HG03520 (cell line): ENCODE results near the gene GPBP1L1.
"Not testable (repeated sequence)": the region's sequence is repeated elsewhere in the genome, so short reads cannot be mapped to it uniquely, and the experiment has no call there.

Experiments
- ATAC-seq: cut with Tn5 transposase; IDR thresholded peaks from one replicate; pipeline ENCODE4 v1.9.1; 2021; ENCODE audit warnings: mild to moderate bottlenecking, moderate library complexity; ENCODE audit not compliant: unreplicated experiment

The GPBP1L1 gene

DNA sequence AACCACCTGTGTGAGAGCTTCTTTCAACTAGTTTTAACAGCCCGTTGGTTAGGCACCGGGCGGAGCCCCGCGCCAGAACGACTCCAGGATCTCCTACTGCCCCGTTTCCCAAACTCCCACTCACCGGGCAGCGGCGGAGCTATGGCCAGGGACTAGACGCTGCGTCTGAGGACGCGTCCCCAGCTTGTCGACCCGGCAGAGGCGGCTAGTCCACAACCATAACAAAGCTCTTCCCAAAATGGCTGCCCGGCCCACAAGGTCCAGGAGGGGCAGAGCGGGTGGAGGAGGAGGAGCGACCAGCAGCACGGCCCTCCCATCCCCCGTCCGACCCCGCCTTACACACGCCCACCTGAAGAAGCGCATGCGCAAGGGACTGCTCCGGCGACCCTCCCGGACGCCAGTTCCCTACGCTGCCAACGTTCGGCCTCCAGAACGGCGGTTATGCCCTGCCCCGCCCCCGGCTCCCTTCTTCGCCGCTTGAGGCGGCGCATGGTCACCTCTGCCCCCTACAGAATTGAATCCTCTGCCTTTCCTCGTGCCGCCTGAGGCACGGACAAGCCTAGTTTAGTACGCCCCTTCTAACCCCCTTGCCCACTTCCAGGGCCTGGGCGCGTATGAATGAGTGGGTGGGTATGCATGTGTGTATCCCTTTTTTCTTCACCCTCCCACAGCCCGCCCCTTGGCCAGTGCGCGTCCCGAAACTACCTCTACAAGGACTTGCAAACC lies at the start of gene GPBP1L1:
Gene GPBP1L1 (minus strand): TSS at position 246 of the 726 bp plus-strand sequence. CDS start 27,446 bp downstream, outside the sequence.
- ATAC-seq: peak; percentile 59

DNA sequence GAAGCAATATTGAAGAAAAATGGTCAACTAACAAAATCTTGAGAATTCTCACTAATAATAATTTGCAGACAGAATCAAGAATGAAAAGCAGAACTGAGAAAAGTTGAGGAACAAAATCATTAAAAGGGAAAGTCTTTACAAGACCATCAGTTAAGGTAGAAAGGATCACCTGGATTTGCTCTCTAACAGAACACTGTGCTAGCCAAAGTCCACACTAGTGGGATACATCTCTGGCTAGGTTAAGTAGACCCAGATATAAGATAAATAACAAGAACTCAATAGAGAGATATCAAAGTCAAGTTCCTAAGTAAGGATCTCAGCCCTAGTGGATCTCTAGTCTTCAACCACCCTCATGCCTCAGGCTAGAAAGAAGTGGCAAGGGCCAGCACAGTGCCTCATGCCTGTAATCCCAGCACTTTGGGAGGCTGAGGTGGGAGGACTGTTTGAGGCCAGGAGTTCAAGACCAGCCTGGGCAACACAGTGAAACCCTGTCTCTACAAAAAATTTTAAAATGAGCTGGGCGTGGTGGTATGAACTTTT lies 44.5 kb upstream of the GPBP1L1 start:
- ATAC-seq: no peak

GRCh38 chr1:45730075-45730779 lies 43.9 kb upstream of the GPBP1L1 start:
- no peak for ATAC-seq

GRCh38 chr1:45726007-45726406 lies 39.7 kb upstream of the GPBP1L1 start:
- ATAC-seq: not testable (repeated sequence)

GRCh38 chr1:45723248-45723930 lies 37.1 kb upstream of the GPBP1L1 start:
- ATAC-seq: no peak

- no peak for ATAC-seq
These were observed 36.5 kb upstream of the GPBP1L1 start for GRCh38 chr1:45722809-45723208.

GRCh38 chr1:45721207-45721606 lies 34.9 kb upstream of the GPBP1L1 start:
- no peak for ATAC-seq

DNA sequence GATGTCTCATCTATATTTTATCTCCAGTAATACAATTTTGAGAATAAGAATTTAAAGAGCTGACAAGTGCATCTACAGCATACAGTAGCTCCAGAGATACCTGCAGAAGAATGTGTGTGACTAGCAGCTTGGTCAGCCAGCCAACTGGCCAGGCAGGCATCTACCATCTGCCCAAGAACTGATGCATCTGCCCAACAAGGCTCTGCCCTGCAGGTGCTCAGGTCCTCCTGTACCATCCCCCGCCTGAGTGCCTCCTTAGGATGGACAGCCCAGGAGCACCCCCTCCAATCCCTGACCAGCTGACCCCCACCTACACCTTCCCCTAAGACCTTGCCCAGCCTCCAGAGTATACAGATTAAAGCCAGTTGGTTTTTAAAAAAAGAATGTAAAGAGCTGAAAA lies 32.0 kb upstream of the GPBP1L1 start:
- ATAC-seq: no peak

- ATAC-seq: not testable (repeated sequence)
These were observed 31.1 kb upstream of the GPBP1L1 start for GRCh38 chr1:45717386-45717785.

DNA sequence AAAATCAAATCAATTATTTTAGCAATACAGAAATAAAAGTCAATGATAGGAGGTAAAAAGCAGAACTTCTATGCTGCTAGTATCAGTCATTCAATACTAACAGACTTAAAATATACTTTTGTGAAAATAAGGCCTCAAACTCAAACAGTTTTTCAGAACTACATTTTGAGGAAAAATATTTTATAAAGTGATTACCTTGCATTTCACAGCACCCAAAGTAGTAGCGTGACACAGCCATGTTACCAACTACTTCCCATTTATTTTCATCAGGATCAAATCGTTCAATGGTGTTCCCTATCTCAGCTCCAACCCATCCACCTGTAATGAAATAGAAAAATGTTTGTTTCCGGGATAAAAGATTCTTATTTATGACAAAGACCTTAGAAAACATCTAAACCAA lies 30.4 kb upstream of the GPBP1L1 start:
- no peak for ATAC-seq

DNA sequence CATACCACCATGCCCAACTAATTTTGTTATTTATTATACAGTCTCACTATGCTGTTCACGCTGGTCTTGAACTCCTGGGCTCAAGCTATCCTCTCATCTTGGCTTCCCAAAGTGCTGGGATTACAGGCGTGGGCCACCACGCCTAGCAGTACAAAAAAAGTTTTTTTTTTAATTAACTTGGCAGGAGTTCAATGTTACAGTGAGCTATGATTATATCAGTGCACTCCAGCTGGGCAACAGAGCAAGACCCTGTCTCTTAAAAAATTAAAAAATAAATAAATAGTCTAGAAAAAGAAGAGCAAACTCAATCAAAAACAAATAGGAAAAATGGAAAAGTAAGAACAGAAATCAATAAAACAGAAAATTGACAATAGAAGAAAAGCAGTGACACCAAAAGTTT lies 27.4 kb upstream of the GPBP1L1 start:
- ATAC-seq: no peak

- ATAC-seq: no peak
These were observed 18.3 kb upstream of the GPBP1L1 start for GRCh38 chr1:45704637-45705036.

GRCh38 chr1:45694823-45695222 lies 8.5 kb upstream of the GPBP1L1 start:
- no peak for ATAC-seq

DNA sequence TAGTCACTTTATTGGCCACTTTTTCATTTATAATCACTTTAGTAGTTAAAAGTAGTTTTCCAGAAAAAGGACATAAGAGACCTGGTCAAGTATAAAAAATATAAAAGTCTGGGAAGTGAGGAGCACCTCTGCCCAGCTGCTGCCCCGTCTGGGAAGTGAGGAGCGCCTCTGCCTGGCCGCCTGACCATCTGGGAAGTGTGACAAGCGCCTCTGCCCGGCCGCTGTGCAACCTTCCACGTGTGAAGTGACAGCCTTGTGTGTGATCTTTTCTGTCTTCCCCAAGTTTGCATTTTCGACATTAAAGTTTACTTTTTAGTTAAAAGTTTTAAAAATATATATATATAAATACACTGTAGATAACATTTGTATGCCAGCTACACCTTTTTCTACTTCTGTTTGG lies 7.5 kb upstream of the GPBP1L1 start:
- not testable (repeated sequence) for ATAC-seq

DNA sequence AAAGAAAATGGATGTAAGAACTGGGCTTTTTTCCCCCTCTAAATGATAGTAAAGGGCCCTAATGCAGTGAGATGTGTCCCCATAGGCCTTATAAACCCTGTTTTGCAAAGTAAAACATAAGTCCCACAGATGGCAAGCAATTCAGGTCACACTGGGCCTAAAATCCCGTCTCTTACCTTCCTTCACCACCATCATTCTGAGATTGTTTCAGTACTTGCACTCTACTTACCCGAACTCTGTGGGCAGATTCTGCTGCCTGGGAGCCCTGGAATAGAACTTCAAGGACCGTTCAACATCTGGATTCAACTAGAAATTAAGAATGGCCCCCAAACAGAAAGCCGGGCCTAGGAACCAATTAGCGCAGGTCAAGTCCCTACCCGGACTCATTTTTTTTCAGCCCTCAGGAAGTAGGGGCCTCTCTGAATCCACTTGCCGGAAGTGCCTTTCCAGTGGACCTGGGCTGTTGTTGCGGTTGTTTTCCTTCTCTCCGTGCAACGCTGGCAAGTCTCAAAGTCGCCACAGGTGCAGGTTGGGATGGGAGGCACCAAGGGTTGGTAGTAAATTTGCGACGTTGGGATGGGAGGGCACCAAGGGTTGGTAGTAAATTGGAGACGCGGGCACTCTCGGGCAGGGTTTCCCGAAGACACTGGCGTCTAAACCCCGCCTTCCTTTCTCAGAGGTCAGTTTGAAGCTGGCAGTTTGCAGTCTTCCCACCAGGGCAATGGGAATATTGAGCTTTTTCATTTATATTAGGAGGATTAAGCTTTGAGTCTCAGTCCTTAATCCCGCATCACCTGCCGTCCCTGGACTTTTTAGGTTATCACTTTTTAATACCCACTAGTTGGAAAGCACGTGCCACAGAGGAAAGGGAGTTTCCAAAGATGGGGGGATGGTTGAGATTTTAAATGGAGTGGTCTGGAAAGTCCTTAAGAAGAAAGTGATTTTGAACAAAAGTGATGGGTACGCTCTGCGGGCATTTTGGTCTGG lies 1.7 kb upstream of the GPBP1L1 start, which contains the start of gene TMEM69:
Gene TMEM69 (plus strand): TSS at position 428 of the 987 bp plus-strand sequence. CDS start 2,888 bp downstream, outside the sequence.
- no peak for ATAC-seq

- ATAC-seq: peak; percentile 79
These were observed 851 bp upstream of the GPBP1L1 start for GRCh38 chr1:45687014-45687753.

DNA sequence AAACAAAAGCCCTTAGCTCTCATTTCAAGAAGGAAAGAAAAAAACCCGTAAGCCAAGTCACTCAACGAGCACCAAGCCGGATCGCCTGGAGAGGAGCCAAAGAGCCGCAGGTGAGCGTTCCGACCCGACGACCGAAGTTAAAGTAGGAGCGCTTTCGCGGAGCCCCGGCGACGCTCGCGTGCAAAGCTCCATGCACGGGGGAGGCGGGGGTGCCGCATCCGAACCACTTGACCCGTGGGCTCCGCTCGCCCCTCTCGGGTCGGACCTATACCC lies 382 bp downstream of the GPBP1L1 start:
- ATAC-seq: peak; percentile 5

DNA sequence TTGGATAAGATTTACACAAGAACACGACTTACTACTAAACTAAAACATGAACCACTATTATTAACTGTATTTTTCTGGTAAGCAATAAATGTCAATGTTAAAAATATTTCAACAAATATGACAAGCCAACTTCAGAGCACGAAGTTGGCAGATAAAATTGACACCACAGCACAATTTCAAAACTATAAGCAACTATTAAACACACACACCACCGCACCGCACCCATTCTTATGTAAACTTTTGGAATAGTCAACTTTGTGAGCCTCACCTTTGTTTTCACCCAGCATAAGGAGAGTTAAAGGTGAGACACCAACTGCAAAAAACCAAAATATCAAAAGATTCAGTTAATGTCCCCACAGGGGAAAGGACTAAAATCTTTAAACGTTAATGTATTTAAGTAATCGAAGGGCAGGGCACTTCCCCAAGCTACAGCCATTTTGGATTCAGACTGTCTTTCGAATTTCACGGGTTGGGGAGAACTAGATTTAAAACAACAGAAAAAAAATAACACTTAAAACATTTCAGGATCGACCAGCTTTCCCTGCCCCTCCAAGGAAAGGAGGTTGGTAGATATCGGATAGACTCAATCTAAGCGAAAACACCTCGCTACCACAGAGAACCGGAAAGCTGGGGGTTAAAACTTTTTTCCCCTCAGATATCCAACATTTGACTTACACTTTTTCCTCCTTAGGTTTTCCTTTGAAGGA lies 872 bp downstream of the GPBP1L1 start:
- no peak for ATAC-seq

DNA sequence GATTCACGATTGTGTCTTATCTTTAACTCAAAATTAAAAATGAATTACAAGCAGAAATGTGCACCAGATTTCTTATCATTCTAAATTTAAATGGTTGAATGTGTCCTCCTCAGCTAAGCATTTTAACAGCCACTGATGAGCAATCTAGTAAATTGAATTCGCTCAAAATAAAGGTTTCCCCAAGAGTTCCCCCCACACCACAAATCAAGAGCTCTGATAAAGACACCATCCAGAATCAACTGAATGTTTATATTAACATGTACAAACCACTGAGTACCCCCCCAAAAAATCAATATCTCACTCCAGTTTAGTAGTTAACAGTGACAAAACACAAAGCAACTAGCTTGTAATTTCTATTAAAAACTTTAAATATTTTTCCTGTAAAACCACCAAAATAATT lies 1.9 kb downstream of the GPBP1L1 start:
- ATAC-seq: no peak
